ENCODE results near the gene DDX43.
"Not testable (repeated sequence)": the region's sequence is repeated elsewhere in the genome, so short reads cannot be mapped to it uniquely, and the experiment has no call there.

The DDX43 gene

GRCh38 chr6:73388800-73389512 is 5.7 kb upstream of the DDX43 start:
- DNase-seq (ENCODE audit: low read depth in 2 of 2): peak; percentile 27 to 54

- no peak for DNase-seq (ENCODE audit: low read depth in 2 of 2)
Measured at GRCh38 chr6:73389854-73390253, 4.8 kb upstream of the DDX43 start.

GRCh38 chr6:73391675-73392074 is 3.0 kb upstream of the DDX43 start:
- no peak for DNase-seq (ENCODE audit: low read depth in 2 of 2)

- DNase-seq (ENCODE audit: low read depth in 2 of 2): not testable (repeated sequence)
Measured at GRCh38 chr6:73392188-73392587, 2.4 kb upstream of the DDX43 start.

- no peak for DNase-seq (ENCODE audit: low read depth in 2 of 2)
Measured at GRCh38 chr6:73393278-73393677, 1.4 kb upstream of the DDX43 start.

- no peak for DNase-seq (ENCODE audit: low read depth in 2 of 2)
Measured at GRCh38 chr6:73395875-73396274, 1.2 kb downstream of the DDX43 start.

GRCh38 chr6:73400656-73401055 is 6.0 kb downstream of the DDX43 start:
- no peak for DNase-seq (ENCODE audit: low read depth in 2 of 2)

GRCh38 chr6:73409395-73409794 is 14.8 kb downstream of the DDX43 start:
- no peak for DNase-seq (ENCODE audit: low read depth in 2 of 2)

GRCh38 chr6:73413102-73413501 is 18.5 kb downstream of the DDX43 start:
- no peak for DNase-seq (ENCODE audit: low read depth in 2 of 2)

- DNase-seq (ENCODE audit: low read depth in 2 of 2): no peak
Measured at GRCh38 chr6:73418081-73418741, 23.6 kb downstream of the DDX43 start.

- no peak for DNase-seq (ENCODE audit: low read depth in 2 of 2)
Measured at GRCh38 chr6:73421534-73421933, 26.9 kb downstream of the DDX43 start.

- no peak for DNase-seq (ENCODE audit: low read depth in 2 of 2)
Measured at GRCh38 chr6:73435236-73435635, 40.6 kb downstream of the DDX43 start.

- no peak for DNase-seq (ENCODE audit: low read depth in 2 of 2)
Measured at GRCh38 chr6:73443555-73443954, 48.9 kb downstream of the DDX43 start.

GRCh38 chr6:73451223-73452106 is 56.8 kb downstream of the DDX43 start:
- peak; percentile 24 to 31 for DNase-seq (ENCODE audit: low read depth in 2 of 2)

- peak; percentile 68 to 77 for DNase-seq (ENCODE audit: low read depth in 2 of 2)
Measured at GRCh38 chr6:73452107-73452461, 57.5 kb downstream of the DDX43 start, which contains the start of gene CGAS. CGAS (minus strand) TSS chr6:73452297; CDS start chr6:73452181, 116 bp downstream.

GRCh38 chr6:73455865-73456629 is 61.4 kb downstream of the DDX43 start:
- no peak for DNase-seq (ENCODE audit: low read depth in 2 of 2)

- DNase-seq (ENCODE audit: low read depth in 2 of 2): not testable (repeated sequence)
Measured at GRCh38 chr6:73459474-73459873, 64.8 kb downstream of the DDX43 start.

- DNase-seq (ENCODE audit: low read depth in 2 of 2): no peak
Measured at GRCh38 chr6:73460056-73460455, 65.4 kb downstream of the DDX43 start.

GRCh38 chr6:73461537-73462350 is 67.1 kb downstream of the DDX43 start, which contains the start of gene MTO1:
MTO1 (plus strand) TSS chr6:73461737; CDS start chr6:73461855, 118 bp downstream.
- DNase-seq (ENCODE audit: low read depth in 2 of 2): peak; percentile 68 to 76
